HepG2 (cell line): ENCODE measurements around the gene ZBTB46. TPM values are rescaled to one million over a fixed set of nuclear protein-coding genes. Genes with fewer than 3 reads are reported as not detected.

Experiments used
- CBX2 ChIP-seq, 2 experiments: fragments of 200-600 bp in 1 of 2; sonication (generic); formaldehyde crosslinking in 1 of 2; IDR thresholded peaks; 2 replicates each; pipeline versions ENCODE4 v1.7.0 to v1.8.1; 2018 to 2022; ENCODE audit warnings: low read depth in 2 of 2, low read length in 1 of 2, mild to moderate bottlenecking in 1 of 2, missing genetic modification reagents in 1 of 2
- GPN1 ChIP-seq: sonication (generic); formaldehyde crosslinking; IDR thresholded peaks from 2 replicates; pipeline ENCODE4 v1.5.1; 2020; ENCODE audit warnings: missing genetic modification reagents, borderline replicate concordance
- IKZF1 ChIP-seq: fragments of 450-650 bp; IDR thresholded peaks from 2 replicates; pipeline ENCODE4 v1.7.1; 2016
- ISL2 ChIP-seq: sonication (generic); formaldehyde crosslinking; IDR thresholded peaks from 2 replicates; pipeline ENCODE4 v1.5.0; 2020; ENCODE audit warnings: missing genetic modification reagents
- JUN ChIP-seq: sonication (generic); formaldehyde crosslinking; IDR thresholded peaks from 2 replicates; pipeline ENCODE4 v1.4.0; 2020; ENCODE audit warnings: mild to moderate bottlenecking, missing genetic modification reagents
- NFE2 ChIP-seq: sonication (generic); formaldehyde crosslinking; IDR thresholded peaks from 2 replicates; pipeline ENCODE4 v1.4.0; 2020; ENCODE audit warnings: missing genetic modification reagents
- NONO ChIP-seq, 2 experiments: fragments of 450-650 bp in 1 of 2; sonication (generic) in 1 of 2; formaldehyde crosslinking in 1 of 2; IDR thresholded peaks in 1 of 2; conservative IDR thresholded peaks in 1 of 2; 2 replicates each; pipeline versions ENCODE4 v1.6.1 to v1.8.0; 2017 to 2022; ENCODE audit warnings: mild to moderate bottlenecking in 1 of 2, missing genetic modification reagents in 1 of 2, moderate library complexity in 1 of 2
- PAF1 ChIP-seq: IDR thresholded peaks from 2 replicates; pipeline ENCODE4 v1.6.1; 2016; ENCODE audit warnings: missing genetic modification reagents, missing compliant biosample characterization
- PHF8 ChIP-seq: sonication (generic); formaldehyde crosslinking; IDR thresholded peaks from 2 replicates; pipeline ENCODE4 v1.5.0; 2020; ENCODE audit warnings: missing genetic modification reagents
- SRSF1 ChIP-seq: fragments of 200-400 bp; formaldehyde crosslinking; optimal IDR thresholded peaks from 2 replicates; pipeline ENCODE3; 2017; ENCODE audit warnings: mild to moderate bottlenecking, low read depth, low read length, moderate library complexity
- SRY ChIP-seq: sonication (generic); formaldehyde crosslinking; IDR thresholded peaks from 2 replicates; pipeline ENCODE4 v1.8.0; 2022; ENCODE audit warnings: mild to moderate bottlenecking, missing genetic modification reagents
- ZIK1 ChIP-seq: sonication (generic); formaldehyde crosslinking; IDR thresholded peaks from 2 replicates; pipeline ENCODE4 v1.5.0; 2020; ENCODE audit warnings: mild to moderate bottlenecking, low read depth, missing genetic modification reagents, borderline replicate concordance
- ZNF441 ChIP-seq: sonication (generic); formaldehyde crosslinking; IDR thresholded peaks from 2 replicates; pipeline ENCODE4 v1.7.0; 2021; ENCODE audit warnings: missing genetic modification reagents, borderline replicate concordance
- polyA plus RNA-seq, 8 experiments: library from polyadenylated mRNA; depleted of rRNA in 3 of 8; stranded (reverse) in 7 of 8; unstranded in 1 of 8; fragments of >200 nt; fragmentation: Illumina TruSeq in 4 of 8; extraction: Trizol in 4 of 8; gene quantifications; 2 replicates each; pipeline versions ENCODE4 v1.2.1 to v1.2.3, GENCODE V29; 2011 to 2016; ENCODE audit warnings: low read depth in 4 of 8, missing spikeins in 1 of 8, mixed read lengths in 1 of 8; ENCODE audit not compliant: insufficient read depth in 1 of 8
- total RNA-seq, 5 experiments: library from RNA; depleted of rRNA; stranded (reverse); fragments of >200 nt; fragmentation: Illumina TruSeq; extraction: Trizol; gene quantifications; 2 replicates each; pipeline ENCODE4 v1.2.3, GENCODE V29; 2016; ENCODE audit warnings: low read depth in 1 of 5
- TF ChIP-seq, protein P1 (sequence below): sonication (generic); formaldehyde crosslinking; IDR thresholded peaks from 2 replicates; pipeline ENCODE4 v1.5.0; 2020; ENCODE audit warnings: mild to moderate bottlenecking, missing genetic modification reagents
- TF ChIP-seq, protein P2 (sequence below): IDR thresholded peaks from 2 replicates; pipeline ENCODE4 v1.6.1; 2018; ENCODE audit warnings: missing genetic modification reagents, mild to moderate bottlenecking, missing compliant biosample characterization
- TF ChIP-seq, protein P3 (sequence below): sonication (generic); formaldehyde crosslinking; IDR thresholded peaks from 2 replicates; pipeline ENCODE4 v1.4.0; 2020; ENCODE audit warnings: mild to moderate bottlenecking, missing genetic modification reagents
- TF ChIP-seq, protein P4 (sequence below): sonication (generic); formaldehyde crosslinking; IDR thresholded peaks from 2 replicates; pipeline ENCODE4 v1.8.0; 2022; ENCODE audit warnings: low read depth, missing genetic modification reagents
- TF ChIP-seq, protein P5 (sequence below): sonication (generic); formaldehyde crosslinking; IDR thresholded peaks from 2 replicates; pipeline ENCODE4 v1.5.0; 2020; ENCODE audit warnings: mild to moderate bottlenecking, missing genetic modification reagents, borderline replicate concordance
- TF ChIP-seq, protein P6 (sequence below): sonication (generic); formaldehyde crosslinking; IDR thresholded peaks from 2 replicates; pipeline ENCODE4 v1.9.0; 2021; ENCODE audit warnings: missing genetic modification reagents, mild to moderate bottlenecking, borderline replicate concordance

Gene ZBTB46
- total and polyA plus RNA-seq, 2 of the 13 experiments (the other 11 are each of a cell fraction or from before 2014, with no cell fraction given) = 1.6 to 13.5 TPM

DNA sequence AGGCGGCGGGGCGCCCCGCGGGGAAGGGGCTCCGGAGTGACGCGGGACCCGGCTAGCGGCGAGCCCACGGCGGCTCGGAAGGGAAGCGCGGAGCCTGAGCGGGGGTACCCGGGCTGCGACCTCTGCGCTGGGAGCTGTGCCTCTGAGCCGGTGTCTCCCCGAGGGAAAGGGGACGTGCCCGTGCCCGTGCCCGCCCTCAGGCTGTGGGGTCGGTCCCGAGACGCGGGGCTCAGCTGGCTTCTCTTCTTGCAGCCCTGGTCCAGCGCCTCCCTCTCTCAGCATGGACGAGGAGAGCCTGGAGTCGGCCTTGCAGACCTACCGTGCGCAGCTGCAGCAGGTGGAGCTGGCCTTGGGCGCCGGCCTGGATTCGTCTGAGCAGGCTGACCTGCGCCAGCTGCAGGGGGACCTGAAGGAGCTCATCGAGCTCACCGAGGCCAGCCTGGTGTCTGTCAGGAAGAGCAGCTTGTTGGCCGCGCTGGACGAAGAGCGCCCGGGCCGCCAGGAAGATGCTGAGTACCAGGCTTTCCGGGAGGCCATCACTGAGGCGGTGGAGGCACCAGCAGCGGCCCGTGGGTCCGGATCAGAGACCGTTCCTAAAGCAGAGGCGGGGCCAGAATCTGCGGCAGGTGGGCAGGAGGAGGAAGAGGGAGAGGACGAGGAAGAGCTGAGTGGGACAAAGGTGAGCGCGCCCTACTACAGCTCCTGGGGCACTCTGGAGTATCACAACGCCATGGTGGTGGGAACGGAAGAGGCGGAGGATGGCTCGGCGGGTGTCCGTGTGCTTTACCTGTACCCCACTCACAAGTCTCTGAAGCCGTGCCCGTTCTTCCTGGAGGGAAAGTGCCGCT is 122.5 kb downstream of the ZBTB46 start (continued):
- TF ChIP-seq, protein P1, sequence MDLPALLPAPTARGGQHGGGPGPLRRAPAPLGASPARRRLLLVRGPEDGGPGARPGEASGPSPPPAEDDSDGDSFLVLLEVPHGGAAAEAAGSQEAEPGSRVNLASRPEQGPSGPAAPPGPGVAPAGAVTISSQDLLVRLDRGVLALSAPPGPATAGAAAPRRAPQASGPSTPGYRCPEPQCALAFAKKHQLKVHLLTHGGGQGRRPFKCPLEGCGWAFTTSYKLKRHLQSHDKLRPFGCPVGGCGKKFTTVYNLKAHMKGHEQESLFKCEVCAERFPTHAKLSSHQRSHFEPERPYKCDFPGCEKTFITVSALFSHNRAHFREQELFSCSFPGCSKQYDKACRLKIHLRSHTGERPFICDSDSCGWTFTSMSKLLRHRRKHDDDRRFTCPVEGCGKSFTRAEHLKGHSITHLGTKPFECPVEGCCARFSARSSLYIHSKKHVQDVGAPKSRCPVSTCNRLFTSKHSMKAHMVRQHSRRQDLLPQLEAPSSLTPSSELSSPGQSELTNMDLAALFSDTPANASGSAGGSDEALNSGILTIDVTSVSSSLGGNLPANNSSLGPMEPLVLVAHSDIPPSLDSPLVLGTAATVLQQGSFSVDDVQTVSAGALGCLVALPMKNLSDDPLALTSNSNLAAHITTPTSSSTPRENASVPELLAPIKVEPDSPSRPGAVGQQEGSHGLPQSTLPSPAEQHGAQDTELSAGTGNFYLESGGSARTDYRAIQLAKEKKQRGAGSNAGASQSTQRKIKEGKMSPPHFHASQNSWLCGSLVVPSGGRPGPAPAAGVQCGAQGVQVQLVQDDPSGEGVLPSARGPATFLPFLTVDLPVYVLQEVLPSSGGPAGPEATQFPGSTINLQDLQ (CRISPR knock-in tag) = no peak
- TF ChIP-seq CBX2 (IDR thresholded peaks at IDR 0.05; ENCODE audit: low read depth, low read length) (no peak), CBX2 (CRISPR knock-in tag; IDR thresholded peaks at IDR 0.05; ENCODE audit: low read depth) (0 out of 2 replicates have a peak, but pooled peaks have one; percentile 41), PAF1 (CRISPR knock-in tag) (no peak), NONO (IDR thresholded peaks at IDR 0.05) (no peak), NONO (CRISPR knock-in tag; conservative IDR thresholded peaks at IDR 0.05) (no peak), PHF8 (CRISPR knock-in tag) (no peak), GPN1 (no peak), ZNF441 (CRISPR knock-in tag) (no peak), NFE2 (no peak), IKZF1 (no peak), ZIK1 (CRISPR knock-in tag) (no peak), ISL2 (no peak), SRSF1 (peak; percentile 61), SRY (CRISPR knock-in tag) (no peak), JUN (CRISPR knock-in tag) (no peak)
- TF ChIP-seq, protein P2, sequence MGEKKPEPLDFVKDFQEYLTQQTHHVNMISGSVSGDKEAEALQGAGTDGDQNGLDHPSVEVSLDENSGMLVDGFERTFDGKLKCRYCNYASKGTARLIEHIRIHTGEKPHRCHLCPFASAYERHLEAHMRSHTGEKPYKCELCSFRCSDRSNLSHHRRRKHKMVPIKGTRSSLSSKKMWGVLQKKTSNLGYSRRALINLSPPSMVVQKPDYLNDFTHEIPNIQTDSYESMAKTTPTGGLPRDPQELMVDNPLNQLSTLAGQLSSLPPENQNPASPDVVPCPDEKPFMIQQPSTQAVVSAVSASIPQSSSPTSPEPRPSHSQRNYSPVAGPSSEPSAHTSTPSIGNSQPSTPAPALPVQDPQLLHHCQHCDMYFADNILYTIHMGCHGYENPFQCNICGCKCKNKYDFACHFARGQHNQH (CRISPR knock-in tag) = no peak
- TF ChIP-seq, protein P3, sequence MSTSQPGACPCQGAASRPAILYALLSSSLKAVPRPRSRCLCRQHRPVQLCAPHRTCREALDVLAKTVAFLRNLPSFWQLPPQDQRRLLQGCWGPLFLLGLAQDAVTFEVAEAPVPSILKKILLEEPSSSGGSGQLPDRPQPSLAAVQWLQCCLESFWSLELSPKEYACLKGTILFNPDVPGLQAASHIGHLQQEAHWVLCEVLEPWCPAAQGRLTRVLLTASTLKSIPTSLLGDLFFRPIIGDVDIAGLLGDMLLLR (CRISPR knock-in tag) = no peak
- TF ChIP-seq, protein P4, sequence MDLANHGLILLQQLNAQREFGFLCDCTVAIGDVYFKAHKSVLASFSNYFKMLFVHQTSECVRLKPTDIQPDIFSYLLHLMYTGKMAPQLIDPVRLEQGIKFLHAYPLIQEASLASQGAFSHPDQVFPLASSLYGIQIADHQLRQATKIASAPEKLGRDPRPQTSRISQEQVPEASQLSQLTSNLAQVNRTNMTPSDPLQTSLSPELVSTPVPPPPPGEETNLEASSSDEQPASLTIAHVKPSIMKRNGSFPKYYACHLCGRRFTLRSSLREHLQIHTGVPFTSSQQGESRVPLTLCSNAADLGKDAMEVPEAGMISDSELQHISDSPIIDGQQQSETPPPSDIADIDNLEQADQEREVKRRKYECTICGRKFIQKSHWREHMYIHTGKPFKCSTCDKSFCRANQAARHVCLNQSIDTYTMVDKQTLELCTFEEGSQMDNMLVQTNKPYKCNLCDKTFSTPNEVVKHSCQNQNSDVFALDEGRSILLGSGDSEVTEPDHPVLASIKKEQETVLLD (CRISPR knock-in tag) = no peak
- TF ChIP-seq, protein P5, sequence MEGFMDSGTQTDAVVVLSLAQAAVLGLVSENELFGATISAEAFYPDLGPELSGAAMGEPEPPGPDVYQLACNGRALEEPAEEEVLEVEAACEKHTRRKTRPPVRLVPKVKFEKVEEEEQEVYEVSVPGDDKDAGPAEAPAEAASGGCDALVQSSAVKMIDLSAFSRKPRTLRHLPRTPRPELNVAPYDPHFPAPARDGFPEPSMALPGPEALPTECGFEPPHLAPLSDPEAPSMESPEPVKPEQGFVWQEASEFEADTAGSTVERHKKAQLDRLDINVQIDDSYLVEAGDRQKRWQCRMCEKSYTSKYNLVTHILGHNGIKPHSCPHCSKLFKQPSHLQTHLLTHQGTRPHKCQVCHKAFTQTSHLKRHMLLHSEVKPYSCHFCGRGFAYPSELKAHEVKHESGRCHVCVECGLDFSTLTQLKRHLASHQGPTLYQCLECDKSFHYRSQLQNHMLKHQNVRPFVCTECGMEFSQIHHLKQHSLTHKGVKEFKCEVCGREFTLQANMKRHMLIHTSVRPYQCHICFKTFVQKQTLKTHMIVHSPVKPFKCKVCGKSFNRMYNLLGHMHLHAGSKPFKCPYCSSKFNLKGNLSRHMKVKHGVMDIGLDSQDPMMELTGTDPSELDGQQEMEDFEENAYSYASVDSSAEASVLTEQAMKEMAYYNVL = 0 out of 2 replicates have a peak, but pooled peaks have one; percentile 2
- TF ChIP-seq, protein P6, sequence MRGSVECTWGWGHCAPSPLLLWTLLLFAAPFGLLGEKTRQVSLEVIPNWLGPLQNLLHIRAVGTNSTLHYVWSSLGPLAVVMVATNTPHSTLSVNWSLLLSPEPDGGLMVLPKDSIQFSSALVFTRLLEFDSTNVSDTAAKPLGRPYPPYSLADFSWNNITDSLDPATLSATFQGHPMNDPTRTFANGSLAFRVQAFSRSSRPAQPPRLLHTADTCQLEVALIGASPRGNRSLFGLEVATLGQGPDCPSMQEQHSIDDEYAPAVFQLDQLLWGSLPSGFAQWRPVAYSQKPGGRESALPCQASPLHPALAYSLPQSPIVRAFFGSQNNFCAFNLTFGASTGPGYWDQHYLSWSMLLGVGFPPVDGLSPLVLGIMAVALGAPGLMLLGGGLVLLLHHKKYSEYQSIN (CRISPR knock-in tag) = no peak
